ENCODE data around the gene TGFBR1.

- TF ChIP-seq CTCF (IDR thresholded peaks at IDR 0.05; ENCODE audit: low read depth, low read length, poor library complexity, severe bottlenecking) (no peak), EZH2phosphoT487 (IDR thresholded peaks at IDR 0.05; ENCODE audit: borderline replicate concordance, low read length) (no peak)
Measured at GRCh38 chr9:99112750-99113413, 8.0 kb downstream of the TGFBR1 start.

Data from DOHH2 (cell line).